DMS53 (cell line): ENCODE data around the gene NTF4.

Source experiments
- DNase-seq: peaks from one replicate; lab custom pipeline; 2025; lab: John Stamatoyannopoulos, UW

The NTF4 gene

GRCh38 chr19:49091391-49092038 is 26.9 kb upstream of the NTF4 start:
- no peak for DNase-seq

DNA sequence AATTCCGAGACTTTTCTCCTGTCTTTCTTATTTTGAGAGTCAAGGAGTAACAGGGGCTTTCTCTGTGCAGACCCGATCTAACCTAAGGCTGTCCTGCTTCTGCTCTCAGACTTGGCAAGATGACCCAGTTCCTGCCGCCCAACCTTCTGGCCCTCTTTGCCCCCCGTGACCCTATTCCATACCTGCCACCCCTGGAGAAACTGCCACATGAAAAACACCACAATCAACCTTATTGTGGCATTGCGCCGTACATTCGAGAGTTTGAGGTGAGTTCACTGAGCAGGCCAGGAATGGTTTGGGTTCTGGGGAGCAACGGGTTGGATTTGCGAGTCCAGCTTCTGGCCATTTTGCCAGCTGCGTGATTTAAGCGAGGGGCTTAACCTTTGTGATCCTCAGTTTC is 21.7 kb upstream of the NTF4 start:
- DNase-seq: no peak

DNA sequence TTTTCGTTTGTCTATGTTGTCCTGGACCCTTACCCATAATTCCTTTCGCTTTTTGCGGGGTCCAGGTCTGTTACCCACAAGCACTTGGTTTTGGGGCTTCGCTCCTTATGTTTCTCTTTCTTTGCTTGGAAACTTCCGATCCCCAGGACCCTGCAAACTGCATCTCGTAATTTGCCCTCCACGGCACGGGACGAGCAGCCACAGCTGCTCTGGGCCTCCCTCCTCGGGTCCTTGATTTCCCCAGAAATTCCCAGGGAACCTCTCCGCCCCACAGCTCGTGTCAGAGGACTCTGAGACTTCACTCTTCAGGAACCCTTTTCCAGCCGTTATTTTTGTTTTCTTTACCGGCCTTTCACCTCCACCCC is 21.2 kb upstream of the NTF4 start:
- DNase-seq: peak; percentile 50

- peak; percentile 100 for DNase-seq
These were observed 20.6 kb upstream of the NTF4 start, which contains the start of gene SNRNP70 for GRCh38 chr19:49085020-49085867. Gene SNRNP70, plus strand, starts transcription at chr19:49085451. Its CDS starts 964 bp downstream, at chr19:49086415.

DNA sequence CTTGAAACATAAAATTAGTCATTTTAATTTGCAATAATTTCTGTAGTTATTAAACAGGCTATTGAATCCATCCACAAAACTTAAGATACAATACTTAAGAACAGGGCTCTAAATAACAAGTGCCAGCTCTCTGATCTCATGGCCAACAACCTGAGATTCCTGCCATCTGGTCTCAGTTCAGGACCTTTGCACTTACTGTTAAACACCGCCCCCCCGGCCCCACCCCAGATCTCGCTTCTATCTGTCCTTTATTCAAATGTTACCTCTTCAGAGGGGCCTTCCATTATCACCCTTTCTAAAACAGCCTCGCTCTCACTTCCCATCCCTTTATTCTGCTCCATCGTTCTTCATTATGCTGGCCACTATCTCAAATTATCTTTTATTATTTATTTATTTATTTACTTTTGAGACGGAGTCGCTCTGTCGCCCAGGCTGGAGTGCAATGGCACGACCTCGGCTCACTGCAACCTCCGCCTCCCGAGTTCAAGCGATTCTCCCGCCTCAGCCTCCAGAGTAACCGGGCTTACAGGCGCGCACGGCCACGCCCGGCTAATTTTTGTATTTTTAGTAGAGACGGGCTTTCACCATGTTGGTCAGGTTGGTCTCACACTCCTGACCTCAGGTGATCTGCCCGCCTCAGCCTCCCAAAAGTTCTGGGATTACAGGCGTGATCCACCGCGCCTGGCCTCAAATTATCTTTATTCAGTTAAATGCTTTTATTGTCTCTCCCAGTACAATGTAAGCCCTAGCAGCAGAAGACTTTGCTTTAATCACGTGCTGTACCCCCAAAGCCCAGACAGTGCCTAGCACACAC is 19.8 kb upstream of the NTF4 start:
- DNase-seq: peak; percentile 46

DNA sequence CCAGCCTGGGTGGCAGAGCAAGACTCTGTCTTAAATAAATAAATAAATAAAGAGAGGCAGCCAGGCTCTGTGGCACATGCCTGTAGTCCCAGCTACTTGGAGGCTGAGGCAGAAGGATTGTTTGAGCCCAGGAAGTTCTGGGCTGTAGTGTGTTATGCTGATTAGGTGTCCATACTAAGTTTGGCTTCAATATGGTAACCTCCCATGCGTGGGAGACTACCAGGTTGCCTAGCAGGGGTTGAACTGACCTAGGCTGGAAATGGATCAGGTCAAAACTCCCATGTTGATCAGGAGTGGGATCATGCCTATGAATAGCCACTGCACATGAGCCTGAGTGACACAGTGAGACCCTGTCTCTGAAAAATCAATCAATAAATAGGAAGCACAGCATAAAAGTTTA is 16.7 kb upstream of the NTF4 start:
- DNase-seq: no peak

- DNase-seq: no peak
These were observed 15.8 kb upstream of the NTF4 start for GRCh38 chr19:49080392-49080791.

DNA sequence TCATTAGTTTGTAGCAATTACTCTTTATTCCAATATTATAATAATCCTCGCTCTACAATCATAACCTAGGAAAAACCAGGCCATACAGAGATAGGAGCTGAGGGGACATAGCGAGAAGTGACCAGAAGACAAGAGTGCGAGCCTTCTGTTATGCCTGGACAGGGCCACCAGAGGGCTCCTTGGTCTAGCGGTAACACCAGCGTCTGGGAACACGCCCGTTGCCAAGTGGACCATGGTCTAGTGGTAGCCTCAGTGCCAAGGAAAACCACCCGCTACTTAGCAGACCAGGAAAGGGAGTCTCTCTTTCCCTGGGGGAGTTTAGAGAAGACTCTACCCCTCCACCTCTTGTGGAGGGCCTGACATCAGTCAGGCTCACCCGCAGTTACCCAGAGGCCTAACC is 10.3 kb upstream of the NTF4 start:
- peak; percentile 80 for DNase-seq

DNA sequence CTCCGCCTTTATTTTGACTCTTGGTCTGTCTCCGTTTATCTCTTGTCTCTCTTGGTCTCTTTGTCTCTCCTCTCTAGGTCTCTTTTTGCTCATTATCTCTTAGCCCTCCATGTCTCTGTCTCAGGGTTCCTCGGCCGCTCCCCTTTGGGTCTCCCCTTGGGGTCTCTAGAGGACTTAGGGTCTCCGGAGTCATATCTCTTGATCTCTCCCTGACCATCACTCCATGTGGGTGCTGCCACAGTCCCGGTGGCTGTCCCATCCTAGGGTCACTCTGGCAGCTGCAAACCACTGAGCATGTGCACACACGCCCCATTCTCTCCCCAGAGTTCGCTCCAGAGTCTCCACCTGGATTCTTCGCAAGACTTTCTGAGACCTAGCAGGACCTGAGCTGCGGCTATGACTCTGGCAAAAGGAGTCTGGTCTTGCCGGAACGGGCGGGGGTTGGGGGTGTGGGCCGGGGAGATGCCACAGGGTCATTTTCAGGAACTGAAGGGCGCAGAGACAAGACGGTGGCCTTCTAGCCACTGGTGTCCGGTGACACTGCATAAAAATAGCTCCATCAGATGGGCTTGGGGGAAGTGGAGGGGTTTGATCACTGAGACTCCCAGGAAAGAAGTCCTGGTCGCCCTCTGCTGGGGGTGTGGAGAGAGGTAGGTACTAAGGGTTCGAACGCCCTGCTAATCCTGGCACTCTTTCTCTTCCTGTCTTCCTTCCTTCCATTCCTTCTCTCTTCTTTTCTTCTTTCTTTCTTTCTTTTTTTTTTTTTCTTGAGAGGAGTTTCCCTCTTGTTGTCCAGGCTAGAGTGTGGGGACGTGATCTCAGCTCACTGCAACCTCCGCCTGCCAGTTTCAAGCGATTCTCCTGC is 9.1 kb upstream of the NTF4 start:
- peak; percentile 56 for DNase-seq

DNA sequence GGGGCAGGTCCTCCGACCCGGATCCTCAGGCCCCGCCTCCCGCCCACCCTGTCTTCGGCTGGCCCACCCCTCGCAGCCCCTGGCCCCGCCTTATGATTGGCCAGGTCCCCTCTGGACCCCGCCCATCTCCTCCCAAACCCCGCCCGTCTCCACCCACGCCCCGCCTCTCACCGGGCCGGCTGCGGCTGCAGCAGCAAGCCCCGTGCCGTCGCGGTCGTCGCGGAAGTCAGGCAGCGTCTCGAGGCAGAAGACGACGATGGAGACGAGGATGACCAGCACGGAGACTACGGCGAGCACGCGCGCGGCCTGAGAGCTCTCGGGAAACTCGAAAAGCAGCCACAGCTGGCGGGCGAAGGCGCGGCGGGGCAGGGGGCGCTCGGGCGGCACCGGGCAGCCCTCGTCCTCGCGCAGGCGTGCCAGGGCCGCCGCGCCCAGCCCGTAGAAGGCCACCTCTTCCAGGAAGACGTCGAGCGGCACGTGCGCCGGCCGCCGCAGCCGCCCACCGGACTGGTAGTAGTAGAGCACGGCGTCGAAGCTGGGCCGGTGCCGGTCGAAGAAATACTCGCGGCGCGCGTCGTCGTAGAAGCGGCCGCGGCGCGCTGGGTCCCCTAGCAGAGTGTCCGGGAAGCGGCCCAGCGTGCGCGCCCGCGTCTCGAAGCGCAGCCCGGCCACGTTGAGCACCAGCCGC is 7.4 kb upstream of the NTF4 start:
- peak; percentile 41 for DNase-seq

- no peak for DNase-seq
These were observed 5.8 kb upstream of the NTF4 start for GRCh38 chr19:49070416-49070815.

- no peak for DNase-seq
These were observed 4.4 kb upstream of the NTF4 start for GRCh38 chr19:49069026-49069425.

DNA sequence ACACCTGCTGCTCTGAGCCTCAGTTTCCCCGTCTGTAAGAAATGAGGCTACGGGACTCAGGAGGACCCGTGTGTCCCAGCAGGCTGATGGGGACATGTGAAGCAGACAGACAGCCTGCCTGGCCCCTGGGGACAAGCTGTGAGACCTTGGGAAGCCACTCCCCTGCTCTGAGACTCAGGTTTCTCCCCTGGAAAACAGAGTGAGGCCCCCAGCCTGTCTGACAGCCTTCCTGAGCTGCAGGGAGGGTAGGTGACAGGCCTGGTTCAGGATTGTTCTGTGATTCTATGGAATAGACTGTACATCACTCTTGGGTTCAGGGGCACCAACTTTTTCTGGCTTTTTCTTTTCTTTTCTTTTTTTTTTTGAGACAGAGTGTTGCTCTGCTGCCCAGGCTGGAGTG is 2.9 kb upstream of the NTF4 start:
- DNase-seq: no peak

DNA sequence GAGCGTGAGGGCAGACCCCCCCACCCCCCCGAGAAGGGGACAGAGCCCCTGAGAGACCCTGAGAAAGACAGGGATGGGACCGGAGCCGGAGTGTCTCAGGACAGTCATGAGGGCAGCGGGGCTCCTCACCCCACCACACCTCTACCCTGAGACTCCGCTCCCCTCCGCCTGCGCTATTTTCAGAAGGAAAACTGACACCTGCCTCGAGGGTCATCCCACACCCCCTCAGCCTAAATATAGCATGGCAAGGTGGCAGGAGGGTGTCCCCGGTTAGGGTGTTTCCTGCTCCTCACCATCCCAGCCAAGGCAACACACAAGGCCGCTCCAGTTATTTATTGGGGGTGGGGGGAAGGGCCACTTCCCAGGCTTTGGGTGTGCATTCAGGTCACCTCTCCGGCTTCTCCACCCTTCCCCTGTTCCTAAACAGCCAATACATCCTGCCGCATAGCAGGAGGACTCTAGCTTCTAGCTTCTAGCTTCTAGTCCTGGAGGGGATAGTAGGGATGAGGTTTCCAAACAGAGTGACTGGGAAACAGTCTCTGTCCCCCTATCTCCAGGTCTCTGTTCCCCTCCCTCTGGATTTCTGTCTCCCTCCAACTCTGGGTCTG is 1.4 kb upstream of the NTF4 start:
- peak; percentile 17 for DNase-seq

DNA sequence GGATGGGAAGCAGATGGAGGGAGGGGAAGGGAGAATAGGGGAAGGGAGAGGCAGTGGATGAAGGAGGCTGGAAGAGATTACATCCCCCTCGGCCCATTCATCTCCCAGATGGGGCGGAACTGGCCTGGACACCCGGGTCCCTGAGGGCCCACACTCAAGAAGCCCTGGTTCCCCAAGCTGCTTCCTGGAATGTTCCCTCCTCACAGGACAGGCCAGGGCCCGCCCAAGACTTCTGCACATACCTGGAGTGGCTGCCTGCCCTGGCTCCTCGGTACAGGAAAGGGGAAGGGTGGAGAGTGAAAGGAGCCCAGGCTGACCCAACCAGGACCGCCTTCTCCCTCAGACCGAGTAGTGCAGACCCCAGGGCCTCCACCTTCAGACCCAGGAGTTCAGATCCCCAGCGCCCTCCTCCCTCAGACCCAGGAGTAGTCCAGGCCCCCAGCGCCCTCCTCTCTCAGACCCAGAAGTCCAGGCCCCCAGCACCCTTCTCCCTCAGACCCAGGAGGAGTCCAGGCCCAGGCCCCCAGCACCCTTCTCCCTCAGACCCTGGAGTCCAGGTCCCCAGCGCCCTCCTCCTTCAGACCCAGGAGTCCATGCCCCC is 489 bp downstream of the NTF4 start:
- no peak for DNase-seq

DNA sequence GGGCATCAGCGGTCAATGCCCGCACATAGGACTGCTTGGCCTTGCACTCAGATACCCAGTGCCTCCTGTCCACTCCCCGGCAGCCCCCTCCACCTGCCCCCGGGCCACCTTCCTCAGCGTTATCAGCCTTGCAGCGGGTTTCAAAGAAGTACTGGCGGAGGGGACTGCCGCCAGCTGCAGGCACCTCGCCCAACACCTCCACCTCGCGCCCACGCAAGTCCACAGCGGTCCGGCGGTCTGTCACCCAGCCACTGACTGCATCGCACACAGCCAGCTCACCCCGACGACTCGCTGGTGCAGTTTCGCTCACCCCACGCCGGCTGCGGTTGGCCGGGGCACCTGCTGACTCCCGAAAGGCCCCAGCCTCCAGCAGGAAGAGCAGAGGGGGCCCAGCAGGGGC is 3.2 kb downstream of the NTF4 start:
- no peak for DNase-seq

GRCh38 chr19:49061000-49061399 is 3.6 kb downstream of the NTF4 start:
- no peak for DNase-seq

GRCh38 chr19:49059053-49059452 is 5.6 kb downstream of the NTF4 start:
- DNase-seq: no peak

DNA sequence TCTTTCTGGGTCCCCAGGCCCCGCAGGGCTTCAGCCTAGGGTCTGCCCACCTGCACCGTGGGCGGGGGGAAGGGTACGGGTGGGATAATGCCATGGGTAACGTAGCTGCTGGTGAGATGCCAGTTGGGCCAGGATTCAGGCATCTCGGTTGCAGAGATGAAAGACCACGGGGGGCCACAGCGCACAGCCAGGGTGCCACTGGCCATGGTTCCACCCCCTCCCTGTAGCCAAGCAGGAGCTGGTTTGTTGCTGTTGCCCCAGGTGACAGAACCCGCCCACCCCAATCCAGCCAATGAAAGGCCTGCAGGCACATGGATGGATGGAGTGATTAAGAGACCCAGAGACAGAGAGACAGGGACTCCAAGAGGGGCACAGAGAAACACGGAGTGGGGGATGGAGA is 6.1 kb downstream of the NTF4 start:
- peak; percentile 22 for DNase-seq

DNA sequence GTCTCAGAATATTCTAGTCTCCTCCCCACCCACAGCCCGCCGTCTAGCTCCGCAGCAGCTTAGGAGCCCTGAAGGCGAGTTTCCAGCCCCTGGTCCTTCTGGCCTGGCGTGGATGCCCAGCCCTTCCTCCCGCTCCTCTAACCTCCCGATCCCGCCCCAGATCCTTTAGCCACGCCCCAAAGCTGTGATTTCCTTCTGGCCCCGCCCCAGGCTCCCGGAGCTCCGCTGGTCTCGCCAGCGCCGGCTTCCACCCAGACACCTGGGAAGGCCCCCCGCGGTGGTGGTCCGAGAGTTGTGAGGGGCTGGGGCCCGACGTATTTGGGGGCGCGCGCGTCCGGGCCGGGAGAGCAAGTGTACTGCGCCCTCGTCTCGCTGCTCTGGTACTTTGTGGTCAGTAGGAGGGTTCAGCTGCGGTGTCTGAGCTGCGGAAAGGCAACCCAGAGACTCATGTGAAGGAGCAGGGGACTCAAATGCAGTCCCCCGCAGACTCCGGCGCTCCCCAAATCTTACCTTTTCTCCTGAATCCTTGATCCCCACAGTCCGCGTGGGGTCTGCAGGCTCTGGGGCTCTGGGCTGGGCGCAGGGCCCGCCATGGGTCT is 6.9 kb downstream of the NTF4 start, which contains the start of gene CGB7:
CGB7 (minus strand) TSS at position 114 of the 599 bp plus-strand sequence. CDS start 2,374 bp downstream, outside the sequence.
- peak; percentile 62 for DNase-seq
